Neural cell (in vitro differentiated cells): Measurements from ENCODE around the gene RPS6KA2. TPM values are rescaled to one million over a fixed set of nuclear protein-coding genes. Genes with fewer than 3 reads are reported as not detected.

Experiments used
- H2AFZ ChIP-seq: fragments of 200-600, 300-800 bp; sonication (generic), shearing (Covaris generic); 2 replicates; pipeline ENCODE4 v1.6.0; 2014; ENCODE audit warnings: low read depth, mild to moderate bottlenecking, antibody characterized with exemption, low read length, moderate library complexity
- H3F3A ChIP-seq: fragments of 200-600 bp; shearing (Covaris generic); 2 replicates; pipeline ENCODE4 v1.6.1; 2016; ENCODE audit warnings: mild to moderate bottlenecking, moderate library complexity, mixed read lengths, antibody characterized with exemption, low read length; ENCODE audit not compliant: insufficient read depth, poor library complexity, severe bottlenecking
- H3K27ac ChIP-seq: fragments of 200-600, 300-800 bp; sonication (generic), shearing (Covaris generic); 2 replicates; pipeline ENCODE4 v1.5.1; 2014; ENCODE audit warnings: mild to moderate bottlenecking, low read length, moderate library complexity
- H3K27me3 ChIP-seq: fragments of 300-800, 200-600 bp; sonication (generic), shearing (Covaris generic); 2 replicates; pipeline ENCODE4 v1.6.0; 2014; ENCODE audit warnings: mild to moderate bottlenecking, low read depth, low read length, moderate library complexity; ENCODE audit not compliant: insufficient read depth
- H3K36me3 ChIP-seq: fragments of 300-800, 200-600 bp; sonication (generic), shearing (Covaris generic); 2 replicates; pipeline ENCODE4 v1.5.1; 2014; ENCODE audit warnings: mild to moderate bottlenecking, antibody characterized with exemption, low read length, moderate library complexity; ENCODE audit not compliant: insufficient read depth
- H3K4me2 ChIP-seq: fragments of 300-800, 200-600 bp; sonication (generic), shearing (Covaris generic); 2 replicates; pipeline ENCODE4 v1.6.0; 2014; ENCODE audit warnings: mild to moderate bottlenecking, low read length
- H3K4me3 ChIP-seq: fragments of 300-800, 200-600 bp; sonication (generic), shearing (Covaris generic); 2 replicates; pipeline ENCODE4 v1.5.1; 2014; ENCODE audit warnings: mild to moderate bottlenecking, low read length, moderate library complexity
- H3K79me2 ChIP-seq: fragments of 200-600 bp; shearing (Covaris generic); replicated peaks from 2 replicates; pipeline ENCODE4 v1.6.0; 2014; ENCODE audit warnings: mild to moderate bottlenecking, low read length, moderate library complexity; ENCODE audit not compliant: insufficient read depth
- H3K9ac ChIP-seq: fragments of 300-800, 200-600 bp; sonication (generic), shearing (Covaris generic); 2 replicates; pipeline ENCODE4 v1.6.1; 2016; ENCODE audit warnings: mild to moderate bottlenecking, low read length, mixed read lengths
- H3K9me2 ChIP-seq: fragments of 200-600 bp; shearing (Covaris generic); 2 replicates; pipeline ENCODE4 v1.6.1; 2016; ENCODE audit warnings: mild to moderate bottlenecking, low read length, mixed read lengths; ENCODE audit not compliant: insufficient read depth
- H3K9me3 ChIP-seq: fragments of 200-600, 300-800 bp; sonication (generic), shearing (Covaris generic); 2 replicates; pipeline ENCODE4 v1.6.1; 2016; ENCODE audit warnings: mild to moderate bottlenecking, mixed run types, low read length, moderate library complexity, mixed read lengths
- H4K20me1 ChIP-seq: fragments of 200-600 bp; shearing (Covaris generic); 2 replicates; pipeline ENCODE4 v1.6.1; 2016; ENCODE audit warnings: mild to moderate bottlenecking, mixed run types; ENCODE audit not compliant: insufficient read depth
- EP300 ChIP-seq: fragments of 450-650 bp; conservative IDR thresholded peaks from 2 replicates; pipeline ENCODE4 v1.6.1; 2014; ENCODE audit warnings: antibody characterized with exemption, mild to moderate bottlenecking, moderate library complexity; ENCODE audit not compliant: poor library complexity, severe bottlenecking
- EZH2 ChIP-seq: fragments of 200-600, 300-800 bp; shearing (Covaris generic), sonication (generic); IDR thresholded peaks from 2 replicates; pipeline ENCODE4 v1.6.1; 2014; ENCODE audit warnings: antibody characterized with exemption, low read length, borderline replicate concordance, mild to moderate bottlenecking; ENCODE audit not compliant: insufficient read depth, poor library complexity, severe bottlenecking
- MXI1 ChIP-seq: fragments of 450-650 bp; conservative IDR thresholded peaks from 2 replicates; pipeline ENCODE4 v1.6.1; 2014; ENCODE audit warnings: antibody characterized with exemption, mild to moderate bottlenecking; ENCODE audit not compliant: poor library complexity, severe bottlenecking
- POLR2AphosphoS5 ChIP-seq: IDR thresholded peaks from 2 replicates; pipeline ENCODE4 v1.6.1; 2012
- RAD21 ChIP-seq: fragments of 450-650 bp; conservative IDR thresholded peaks from 2 replicates; pipeline ENCODE4 v1.6.1; 2014; ENCODE audit warnings: antibody characterized with exemption, mild to moderate bottlenecking, moderate library complexity
- REST ChIP-seq: IDR thresholded peaks from 2 replicates; pipeline ENCODE4 v1.6.1; 2012; ENCODE audit warnings: borderline replicate concordance
- SMC3 ChIP-seq: fragments of 450-650 bp; conservative IDR thresholded peaks from 2 replicates; pipeline ENCODE4 v1.6.1; 2014; ENCODE audit warnings: antibody characterized with exemption, mild to moderate bottlenecking, moderate library complexity; ENCODE audit not compliant: poor library complexity
- TAF1 ChIP-seq: IDR thresholded peaks from 2 replicates; pipeline ENCODE4 v1.6.1; 2012; ENCODE audit warnings: low read depth
- polyA plus RNA-seq: library from polyadenylated mRNA; depleted of rRNA; stranded (reverse); fragments of >200 nt; gene quantifications from 2 replicates; pipeline ENCODE4 v1.2.3, GENCODE V29; 2014

RPS6KA2 gene
- polyA plus RNA-seq, 1 donor from 2014 or later, result 34.3 TPM

GRCh38 chr6:166398348-166398747 lies 228.7 kb downstream of the RPS6KA2 start:
- Histone ChIP-seq H3K27ac (no peak overlapping the region), H3K4me2 (no peak overlapping the region), H3K27me3 (no peaks in the 10 kb centered on the region), H3K9me3 (no peaks in the 10 kb centered on the region), H2AFZ (no peak overlapping the region), H4K20me1 (no peaks in the 10 kb centered on the region), H3K9ac (no peak overlapping the region), H3K79me2 (no peaks in the 10 kb centered on the region), H3K4me3 (no peak overlapping the region), H3K36me3 (no peaks in the 10 kb centered on the region), H3F3A (no peaks in the 10 kb centered on the region), H3K9me2 (no peaks in the 10 kb centered on the region)
- no peak for TF ChIP-seq EP300
- no peak for TF ChIP-seq REST
- TF ChIP-seq POLR2AphosphoS5, result no peak

- Histone ChIP-seq H4K20me1 (no peaks in the 10 kb centered on the region), H3K9me2 (no peaks in the 10 kb centered on the region), H3K4me3 (no peak overlapping the region), H3K27me3 (no peaks in the 10 kb centered on the region), H3K9ac (no peak overlapping the region), H3K36me3 (no peaks in the 10 kb centered on the region), H3K79me2 (no peaks in the 10 kb centered on the region), H3K4me2 (no peak overlapping the region), H3F3A (no peaks in the 10 kb centered on the region), H2AFZ (no peak overlapping the region), H3K9me3 (no peaks in the 10 kb centered on the region), H3K27ac (no peak overlapping the region)
- TF ChIP-seq SMC3 (no peak), TAF1 (no peak), MXI1 (no peak)
These were observed 229.2 kb downstream of the RPS6KA2 start for GRCh38 chr6:166397849-166398248.

GRCh38 chr6:166395778-166396177 lies 231.3 kb downstream of the RPS6KA2 start:
- Histone ChIP-seq H3K27ac (no peak overlapping the region), H3K36me3 (no peaks in the 10 kb centered on the region), H3F3A (no peaks in the 10 kb centered on the region), H3K27me3 (no peaks in the 10 kb centered on the region), H3K9me2 (no peaks in the 10 kb centered on the region), H4K20me1 (no peaks in the 10 kb centered on the region), H3K9ac (no peak overlapping the region), H3K4me2 (no peak overlapping the region), H2AFZ (no peak overlapping the region), H3K79me2 (no peaks in the 10 kb centered on the region), H3K9me3 (no peaks in the 10 kb centered on the region), H3K4me3 (no peak overlapping the region)
- no peak for TF ChIP-seq EZH2
- no peak for TF ChIP-seq TAF1
- TF ChIP-seq RAD21, result no peak
